ENCODE results near the gene ARSK.

The ARSK gene

DNA sequence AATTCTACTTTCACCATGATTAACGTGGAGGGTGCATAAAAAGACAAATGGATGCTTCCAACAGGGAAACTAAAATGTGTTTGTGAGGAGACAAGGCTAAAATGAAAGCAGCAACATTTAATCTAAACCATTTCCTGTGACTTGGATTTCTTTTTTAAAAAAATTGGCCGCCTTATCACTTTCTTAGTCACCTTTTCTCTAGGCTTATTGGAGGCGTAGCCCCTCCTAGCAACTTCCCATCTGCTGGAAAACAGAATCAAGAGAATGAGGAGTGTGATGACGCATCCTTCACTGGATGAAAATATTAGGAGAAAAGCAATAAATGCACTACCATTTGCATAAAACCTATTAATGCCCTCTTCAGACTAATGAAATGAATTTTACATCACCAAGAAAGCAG, 64.2 kb downstream of the ARSK start:
- no peak for DNase-seq
- TF ChIP-seq, protein P1, sequence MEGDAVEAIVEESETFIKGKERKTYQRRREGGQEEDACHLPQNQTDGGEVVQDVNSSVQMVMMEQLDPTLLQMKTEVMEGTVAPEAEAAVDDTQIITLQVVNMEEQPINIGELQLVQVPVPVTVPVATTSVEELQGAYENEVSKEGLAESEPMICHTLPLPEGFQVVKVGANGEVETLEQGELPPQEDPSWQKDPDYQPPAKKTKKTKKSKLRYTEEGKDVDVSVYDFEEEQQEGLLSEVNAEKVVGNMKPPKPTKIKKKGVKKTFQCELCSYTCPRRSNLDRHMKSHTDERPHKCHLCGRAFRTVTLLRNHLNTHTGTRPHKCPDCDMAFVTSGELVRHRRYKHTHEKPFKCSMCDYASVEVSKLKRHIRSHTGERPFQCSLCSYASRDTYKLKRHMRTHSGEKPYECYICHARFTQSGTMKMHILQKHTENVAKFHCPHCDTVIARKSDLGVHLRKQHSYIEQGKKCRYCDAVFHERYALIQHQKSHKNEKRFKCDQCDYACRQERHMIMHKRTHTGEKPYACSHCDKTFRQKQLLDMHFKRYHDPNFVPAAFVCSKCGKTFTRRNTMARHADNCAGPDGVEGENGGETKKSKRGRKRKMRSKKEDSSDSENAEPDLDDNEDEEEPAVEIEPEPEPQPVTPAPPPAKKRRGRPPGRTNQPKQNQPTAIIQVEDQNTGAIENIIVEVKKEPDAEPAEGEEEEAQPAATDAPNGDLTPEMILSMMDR (IDR thresholded peaks at IDR 0.05; ENCODE audit: borderline replicate concordance, extremely low read depth, low read length, poor library complexity, severe bottlenecking), result no peak
- no peak for TF ChIP-seq EZH2 (IDR thresholded peaks at IDR 0.05; ENCODE audit: borderline replicate concordance, low read depth, low read length, severe bottlenecking)
- H3K9ac ChIP-seq (ENCODE audit: low read depth, low read length), result no peak overlapping the region
- no peak overlapping the region for H3K27ac ChIP-seq (ENCODE audit: low read length)
- no peak overlapping the region for H2AFZ ChIP-seq (ENCODE audit: low read depth, low read length)
- H3K79me2 ChIP-seq (ENCODE audit: insufficient read depth, low read length), result no peaks in the 10 kb centered on the region
- ATAC-seq (ENCODE audit: insufficient read depth, low read depth), result no peak
- no peaks in the 10 kb centered on the region for H3K9me3 ChIP-seq (ENCODE audit: insufficient read depth, low read length, severe bottlenecking)
- no peak overlapping the region for H3K4me2 ChIP-seq (ENCODE audit: insufficient read depth, low read length)
- no peaks in the 10 kb centered on the region for H3K36me3 ChIP-seq (ENCODE audit: insufficient read depth, low read length)
- peaks cover 32% of the 10 kb centered on the region for H3K4me1 ChIP-seq (ENCODE audit: insufficient read depth, low read length)
- H3K27me3 ChIP-seq (ENCODE audit: insufficient read depth, low read length, poor library complexity), result no peaks in the 10 kb centered on the region
- no peak overlapping the region for H3K4me3 ChIP-seq (ENCODE audit: low read depth in 1 of 2, low read length in 2 of 2)
- no peaks in the 10 kb centered on the region for H4K20me1 ChIP-seq (ENCODE audit: insufficient read depth, low read length)

- Histone ChIP-seq H4K20me1 (ENCODE audit: insufficient read depth, low read length) (no peaks in the 10 kb centered on the region), H3K4me1 (ENCODE audit: insufficient read depth, low read length) (peaks cover 32% of the 10 kb centered on the region), H3K4me3 (ENCODE audit: low read depth in 1 of 2, low read length in 2 of 2) (no peak overlapping the region; a peak in 1 of 4 replicates), H3K79me2 (ENCODE audit: insufficient read depth, low read length) (no peaks in the 10 kb centered on the region), H3K9me3 (ENCODE audit: insufficient read depth, low read length, severe bottlenecking) (no peaks in the 10 kb centered on the region), H3K36me3 (ENCODE audit: insufficient read depth, low read length) (no peaks in the 10 kb centered on the region), H3K27ac (ENCODE audit: low read length) (no peak overlapping the region), H3K9ac (ENCODE audit: low read depth, low read length) (no peak overlapping the region), H2AFZ (ENCODE audit: low read depth, low read length) (peak overlapping the region; percentile 79; the same call in 1 of the 2 replicates), H3K27me3 (ENCODE audit: insufficient read depth, low read length, poor library complexity) (no peaks in the 10 kb centered on the region), H3K4me2 (ENCODE audit: insufficient read depth, low read length) (peak overlapping the region; percentile 77)
- DNase-seq, result no peak
- no peak for ATAC-seq (ENCODE audit: insufficient read depth, low read depth)
- no peak for TF ChIP-seq EZH2 (IDR thresholded peaks at IDR 0.05; ENCODE audit: borderline replicate concordance, low read depth, low read length, severe bottlenecking)
- TF ChIP-seq, protein P1 (IDR thresholded peaks at IDR 0.05; ENCODE audit: borderline replicate concordance, extremely low read depth, low read length, poor library complexity, severe bottlenecking), result no peak
Measured at GRCh38 chr5:95619514-95620029, 64.7 kb downstream of the ARSK start.

GRCh38 chr5:95620030-95620869, 65.3 kb downstream of the ARSK start, which contains the start of gene GPR150:
TSS of gene GPR150 (plus strand) at chr5:95620087. CDS start at chr5:95620276, 189 bp downstream.
- H3K4me1 ChIP-seq (ENCODE audit: insufficient read depth, low read length), result peaks cover 32% of the 10 kb centered on the region
- peak within 1 kb of the TSS; percentile 69 for H3K9ac ChIP-seq (ENCODE audit: low read depth, low read length)
- H3K79me2 ChIP-seq (ENCODE audit: insufficient read depth, low read length), result no peaks in the 10 kb centered on the region
- peak within 1 kb of the TSS; percentile 77 for H3K4me2 ChIP-seq (ENCODE audit: insufficient read depth, low read length)
- no peaks in the 10 kb centered on the region for H3K36me3 ChIP-seq (ENCODE audit: insufficient read depth, low read length)
- TF ChIP-seq, protein P1 (IDR thresholded peaks at IDR 0.05; ENCODE audit: borderline replicate concordance, extremely low read depth, low read length, poor library complexity, severe bottlenecking), result peak; percentile 16
- TF ChIP-seq EZH2 (IDR thresholded peaks at IDR 0.05; ENCODE audit: borderline replicate concordance, low read depth, low read length, severe bottlenecking), result no peak
- H2AFZ ChIP-seq (ENCODE audit: low read depth, low read length), result peak within 1 kb of the TSS; percentile 79
- peak within 1 kb of the TSS; percentile 12 to 57; a peak in 3 of 4 replicates for H3K4me3 ChIP-seq (ENCODE audit: low read depth in 1 of 2, low read length in 2 of 2)
- peak within 1 kb of the TSS; percentile 68 for H3K27ac ChIP-seq (ENCODE audit: low read length)
- H3K9me3 ChIP-seq (ENCODE audit: insufficient read depth, low read length, severe bottlenecking), result no peaks in the 10 kb centered on the region
- DNase-seq (peak; percentile 67), ATAC-seq (ENCODE audit: insufficient read depth, low read depth) (peak; percentile 59)
- no peaks in the 10 kb centered on the region for H3K27me3 ChIP-seq (ENCODE audit: insufficient read depth, low read length, poor library complexity)
- no peaks in the 10 kb centered on the region for H4K20me1 ChIP-seq (ENCODE audit: insufficient read depth, low read length)
